GM19324 (cell line): Measurements from ENCODE around the gene IL3RA.
A peak's percentile ranks its signal among the peaks of the same experiment; 100 is the strongest.
"Not testable (repeated sequence)": the region's sequence is repeated elsewhere in the genome, so short reads cannot be mapped to it uniquely, and the experiment has no call there.

ENCODE experiments used
- ATAC-seq: cut with Tn5 transposase; IDR thresholded peaks from one replicate; pipeline ENCODE4 v1.9.1; 2021; ENCODE audit warnings: mild to moderate bottlenecking, moderate library complexity; ENCODE audit not compliant: unreplicated experiment, low FRiP score

IL3RA gene

GRCh38 chrX:1327651-1328304, 8.8 kb upstream of the IL3RA start:
- no peak for ATAC-seq

- no peak for ATAC-seq
Measured at GRCh38 chrX:1330605-1331004, 6.0 kb upstream of the IL3RA start.

GRCh38 chrX:1332433-1332832, 4.2 kb upstream of the IL3RA start:
- ATAC-seq = not testable (repeated sequence)

GRCh38 chrX:1334854-1335253, 1.7 kb upstream of the IL3RA start:
- ATAC-seq = no peak

DNA sequence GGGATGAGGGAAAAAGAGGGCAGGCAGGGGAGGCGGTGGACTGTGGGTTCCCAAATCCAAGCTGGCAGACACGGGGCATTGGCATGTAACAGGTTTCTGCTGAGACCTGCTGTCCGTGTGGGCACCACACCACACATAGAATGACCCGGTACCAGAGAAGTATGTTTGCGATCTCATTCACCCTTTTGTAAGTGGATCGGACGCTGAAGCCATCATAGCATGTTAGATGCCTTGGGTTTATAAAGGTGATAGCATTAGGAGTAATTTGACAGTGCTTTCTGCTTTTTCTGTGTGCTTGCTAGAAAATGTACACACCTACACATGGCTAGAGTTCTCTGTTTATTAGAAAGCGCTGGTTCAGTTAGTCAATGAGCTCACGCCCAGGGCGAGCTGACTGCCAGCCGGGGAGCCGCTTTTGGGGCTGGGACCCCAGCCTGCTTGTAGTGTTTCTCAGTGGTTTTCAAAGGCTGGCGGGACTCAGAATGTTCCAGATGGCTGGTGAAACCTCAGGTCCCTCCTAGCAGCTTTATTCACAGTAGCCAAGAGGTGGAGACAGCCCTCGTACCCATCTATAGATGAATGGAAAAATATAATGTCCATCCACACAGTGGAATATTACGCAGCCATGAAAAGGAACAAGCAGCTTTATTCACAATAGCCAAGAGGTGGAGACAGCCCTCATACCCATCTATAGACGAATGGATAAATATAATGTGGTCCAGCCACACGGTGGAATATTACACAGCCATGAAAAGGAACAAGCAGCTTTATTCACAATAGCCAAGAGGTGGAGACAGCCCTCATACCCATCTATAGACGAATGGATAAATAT, 579 bp downstream of the IL3RA start:
- ATAC-seq = peak; percentile 40

DNA sequence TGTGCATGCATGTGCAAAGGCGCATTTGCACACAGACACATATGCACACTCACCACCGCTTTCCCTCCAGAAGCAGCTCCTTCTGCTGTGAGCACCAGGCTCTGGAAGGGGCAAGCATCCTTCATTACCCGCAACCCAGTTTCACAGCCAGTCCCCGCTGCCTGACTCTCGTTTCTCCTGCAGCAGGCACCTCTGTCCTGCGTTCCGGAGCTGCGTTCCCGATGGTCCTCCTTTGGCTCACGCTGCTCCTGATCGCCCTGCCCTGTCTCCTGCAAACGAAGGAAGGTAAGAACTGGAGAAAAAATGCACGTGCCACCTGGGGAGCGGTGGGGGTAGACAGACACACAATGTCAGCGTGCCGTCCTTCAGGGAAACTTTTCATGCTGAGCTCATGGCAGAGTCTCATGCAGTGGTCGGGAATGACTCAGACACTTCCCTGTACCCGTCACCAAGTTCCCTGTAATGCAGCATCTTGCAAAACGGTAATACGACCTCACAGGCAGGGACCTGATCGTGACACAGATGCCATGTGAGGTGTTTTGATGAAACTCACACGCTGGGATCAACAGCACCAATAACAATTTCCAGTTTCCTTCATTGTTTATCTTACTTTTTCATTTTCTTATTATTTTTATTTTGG, 5.1 kb downstream of the IL3RA start:
- no peak for ATAC-seq

DNA sequence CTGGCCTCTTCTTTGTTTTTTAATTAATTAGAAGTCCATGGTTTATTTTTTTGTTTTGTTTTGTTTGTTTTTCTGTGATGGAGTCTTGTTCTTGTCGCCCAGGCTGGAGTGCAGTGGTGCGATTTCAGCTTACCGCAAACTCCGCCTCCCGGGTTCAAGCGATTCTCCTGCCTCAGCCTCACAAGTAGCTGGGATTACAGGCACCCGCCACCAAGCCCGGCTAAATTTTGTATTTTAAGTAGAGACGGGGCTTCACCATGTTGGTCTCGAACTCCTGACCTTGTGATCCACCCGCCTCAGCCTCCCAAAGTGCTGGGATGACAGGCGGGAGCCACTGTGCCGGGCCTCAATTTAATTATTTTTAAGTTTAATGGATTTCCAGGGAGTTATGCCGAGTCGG, 13.0 kb downstream of the IL3RA start:
- not testable (repeated sequence) for ATAC-seq

DNA sequence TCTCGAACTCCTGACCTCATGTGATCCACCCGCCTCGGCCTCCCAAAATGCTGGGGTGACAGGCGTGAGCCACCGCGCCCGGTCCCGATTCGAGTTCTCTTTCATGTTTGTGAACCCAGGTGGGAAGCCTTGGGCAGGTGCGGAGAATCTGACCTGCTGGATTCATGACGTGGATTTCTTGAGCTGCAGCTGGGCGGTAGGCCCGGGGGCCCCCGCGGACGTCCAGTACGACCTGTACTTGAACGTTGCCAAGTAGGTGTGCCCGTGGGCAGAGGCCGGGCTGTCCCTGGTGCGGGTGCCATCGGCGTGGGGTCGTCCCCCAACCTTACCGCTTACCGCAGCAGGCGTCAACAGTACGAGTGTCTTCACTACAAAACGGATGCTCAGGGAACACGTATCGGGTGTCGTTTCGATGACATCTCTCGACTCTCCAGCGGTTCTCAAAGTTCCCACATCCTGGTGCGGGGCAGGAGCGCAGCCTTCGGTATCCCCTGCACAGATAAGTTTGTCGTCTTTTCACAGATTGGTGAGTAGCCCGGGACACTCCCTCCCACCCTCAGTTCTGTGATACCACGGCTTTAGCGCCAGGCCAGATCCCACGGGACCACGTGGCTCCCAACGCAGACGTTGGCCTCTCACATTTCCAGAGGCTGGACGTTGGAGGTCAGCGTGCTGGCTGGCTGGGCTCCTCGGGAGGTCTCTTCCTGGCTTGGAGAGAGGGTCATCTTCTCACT, 15.6 kb downstream of the IL3RA start:
- no peak for ATAC-seq

- ATAC-seq = no peak
Measured at GRCh38 chrX:1354036-1355019, 17.7 kb downstream of the IL3RA start.

DNA sequence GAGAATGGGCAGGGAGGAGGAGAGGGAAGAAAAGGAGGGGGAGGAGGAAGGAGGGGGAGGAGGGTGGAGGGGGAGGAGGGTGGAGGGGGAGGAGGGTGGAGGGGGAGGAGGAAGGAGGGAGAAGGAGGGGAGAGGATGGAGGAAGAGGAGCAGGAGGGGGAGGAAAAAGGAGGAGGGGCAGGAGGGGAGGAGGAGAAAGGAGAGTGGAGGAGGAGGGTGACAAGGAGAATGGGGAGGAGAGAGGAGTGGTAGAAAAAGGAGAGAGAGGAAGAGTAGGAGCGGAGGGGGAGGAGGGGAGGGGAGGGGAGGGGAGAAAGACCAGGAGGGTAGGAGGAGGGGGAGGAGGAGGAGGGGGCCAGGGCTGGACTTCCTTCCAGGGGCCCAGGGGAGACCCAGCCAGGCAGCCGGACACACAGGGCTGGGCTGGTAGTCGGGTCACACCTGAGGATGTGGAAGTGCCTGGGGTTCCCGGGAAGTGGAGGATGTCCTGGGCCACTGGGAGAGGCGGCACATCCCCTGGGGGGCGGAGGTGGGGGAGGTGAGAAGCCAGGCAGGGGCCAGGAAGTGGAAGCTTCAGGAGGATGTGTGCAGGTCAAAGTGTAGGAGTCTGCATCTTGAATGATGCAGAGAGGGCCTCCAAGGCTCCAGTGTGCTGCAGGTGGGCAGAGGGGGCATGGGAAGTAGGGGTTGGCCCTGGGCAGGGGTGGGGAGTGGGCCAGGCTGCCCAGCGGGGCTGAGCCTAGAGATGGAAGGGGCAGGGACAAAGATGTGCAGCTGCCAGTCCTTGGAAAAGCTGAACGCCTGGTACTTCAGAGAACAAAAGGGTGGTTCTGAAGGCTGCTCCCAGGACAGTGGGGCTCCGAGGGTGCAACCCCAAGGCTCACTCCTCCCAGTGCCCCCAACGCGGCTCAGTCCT, 18.8 kb downstream of the IL3RA start:
- no peak for ATAC-seq

- no peak for ATAC-seq
Measured at GRCh38 chrX:1357993-1358392, 21.4 kb downstream of the IL3RA start.

DNA sequence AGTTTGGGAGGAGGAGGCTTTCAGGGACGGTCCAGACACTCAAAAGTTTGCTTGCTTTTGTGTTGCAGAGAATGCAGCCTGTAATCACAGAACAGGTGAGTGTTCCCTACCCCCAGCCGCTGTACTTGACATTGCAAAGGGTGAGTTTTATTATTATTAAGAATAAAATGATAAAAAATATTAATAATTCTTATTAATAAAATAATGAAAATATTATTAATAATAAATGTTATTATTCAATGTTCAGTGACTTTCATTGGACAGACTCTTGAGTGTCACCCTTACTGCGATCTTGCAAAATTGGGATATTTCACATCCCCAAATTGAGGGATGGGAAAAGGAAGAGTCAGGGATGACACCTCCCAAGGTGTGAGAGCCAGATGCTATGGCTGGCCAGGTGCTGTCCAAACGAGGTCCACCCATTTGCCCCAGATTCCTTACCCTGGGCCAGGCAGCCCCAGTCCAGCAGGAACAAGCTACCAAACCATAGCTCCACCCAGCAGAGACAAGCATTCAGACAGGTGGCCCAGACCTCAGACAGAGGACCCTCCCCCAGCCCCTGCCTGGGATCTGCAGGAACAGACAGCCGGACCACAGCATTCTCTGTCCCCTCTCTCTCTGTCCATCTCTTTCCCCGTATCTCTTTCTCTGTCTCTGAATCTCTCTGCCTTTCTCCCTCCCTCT, 22.4 kb downstream of the IL3RA start:
- no peak for ATAC-seq

- ATAC-seq = no peak
Measured at GRCh38 chrX:1359477-1359873, 22.9 kb downstream of the IL3RA start.

DNA sequence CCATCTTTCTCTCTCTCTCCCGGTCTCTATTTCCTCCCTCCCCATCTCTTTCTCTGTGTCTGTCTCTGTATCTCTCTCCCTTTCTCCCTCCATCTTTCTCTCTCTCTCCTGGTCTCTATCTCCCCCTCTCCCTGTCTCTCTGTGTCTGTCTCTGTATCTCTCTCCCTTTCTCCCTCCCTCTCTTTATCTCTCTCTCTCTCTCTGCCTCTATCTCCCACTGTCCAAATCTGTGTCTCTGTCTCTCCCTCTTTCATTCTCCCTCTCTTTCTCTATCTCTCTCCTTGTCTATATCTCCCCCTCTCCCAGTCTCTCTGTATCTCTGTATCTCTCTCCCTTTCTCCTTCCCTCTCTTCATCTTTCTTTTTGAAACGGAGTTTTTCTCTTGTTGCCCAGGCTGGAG, 23.6 kb downstream of the IL3RA start:
- ATAC-seq = no peak

DNA sequence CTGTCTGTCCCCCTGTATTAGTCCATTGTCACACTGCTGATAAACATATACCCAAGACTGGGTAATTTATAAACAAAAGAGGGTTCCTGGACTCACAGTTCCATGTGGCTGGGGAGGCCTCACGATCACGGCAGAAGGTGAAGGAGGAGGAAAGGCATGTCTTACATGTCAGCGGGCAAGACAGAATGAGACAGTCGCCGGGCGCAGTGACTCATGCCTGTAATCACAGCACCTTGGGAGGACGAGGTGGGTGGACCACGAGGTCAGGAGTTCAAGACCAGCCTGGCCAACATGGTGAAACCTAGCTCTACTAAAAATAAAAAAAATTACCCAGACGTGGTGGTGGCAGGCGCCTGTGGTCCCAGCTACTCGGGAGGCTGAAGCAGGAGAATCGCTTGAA, 24.7 kb downstream of the IL3RA start:
- no peak for ATAC-seq

- no peak for ATAC-seq
Measured at GRCh38 chrX:1361910-1362309, 25.3 kb downstream of the IL3RA start.

DNA sequence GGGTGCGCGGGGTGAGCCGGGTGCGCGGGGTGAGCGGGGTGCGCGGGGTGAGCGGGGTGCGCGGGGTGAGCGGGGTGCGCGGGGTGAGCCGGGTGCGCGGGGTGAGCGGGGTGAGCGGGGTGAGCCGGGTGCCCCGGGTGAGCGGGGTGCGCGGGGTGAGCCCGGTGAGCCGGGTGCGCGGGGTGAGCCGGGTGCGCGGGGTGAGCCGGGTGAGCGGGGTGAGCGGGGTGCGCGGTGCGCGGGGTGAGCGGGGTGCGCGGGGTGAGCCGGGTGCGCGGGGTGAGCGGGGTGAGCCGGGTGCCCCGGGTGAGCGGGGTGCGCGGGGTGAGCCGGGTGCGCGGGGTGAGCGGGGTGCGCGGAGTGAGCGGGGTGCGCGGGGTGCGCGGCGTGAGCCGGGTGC, 29.8 kb downstream of the IL3RA start:
- not testable (repeated sequence) for ATAC-seq

DNA sequence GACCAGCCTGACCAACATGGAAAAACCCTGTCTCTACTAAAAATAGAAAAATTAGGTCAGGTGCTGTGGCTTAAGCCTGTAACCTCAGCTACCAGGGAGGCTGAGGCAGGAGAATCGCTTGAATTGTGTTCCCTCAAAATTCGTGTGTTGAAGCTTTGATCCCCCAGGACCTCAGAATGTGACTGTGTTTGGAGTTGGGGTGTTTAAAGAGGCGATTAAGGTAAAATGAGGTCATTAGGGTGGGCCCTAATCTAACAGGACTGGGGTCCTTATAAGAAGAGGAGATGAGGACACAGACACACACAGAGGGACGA, 31.8 kb downstream of the IL3RA start:
- no peak for ATAC-seq
